Mesendoderm (in vitro differentiated cells): ENCODE data around the gene SLC9C1.

Experiments
- DNase-seq: peaks from one replicate; pipeline ENCODE4 v3.0.0; 2013
- H2AK5ac ChIP-seq: 2 replicates; pipeline ENCODE4 v1.6.1; 2013; ENCODE audit warnings: low read length, inconsistent platforms
- H2BK120ac ChIP-seq: 2 replicates; pipeline ENCODE4 v1.6.1; 2013; ENCODE audit warnings: low read depth, mild to moderate bottlenecking, low read length, moderate library complexity, mixed read lengths
- H2BK15ac ChIP-seq: replicated peaks from 2 replicates; pipeline ENCODE4 v1.6.1; 2013; ENCODE audit warnings: low read depth, mild to moderate bottlenecking, moderate library complexity
- H2BK5ac ChIP-seq: 2 replicates; pipeline ENCODE4 v1.6.1; 2013; ENCODE audit warnings: low read length, inconsistent platforms
- H3K18ac ChIP-seq: 2 replicates; pipeline ENCODE4 v1.6.1; 2013; ENCODE audit warnings: mild to moderate bottlenecking, low read length, mixed read lengths
- H3K23ac ChIP-seq: one replicate; pipeline ENCODE4 v1.6.1; 2013; ENCODE audit warnings: low read length
- H3K27ac ChIP-seq: 2 replicates; pipeline ENCODE4 v1.5.1; 2013; ENCODE audit warnings: low read depth, mild to moderate bottlenecking, inconsistent platforms, low read length, moderate library complexity
- H3K27me3 ChIP-seq: 2 replicates; pipeline ENCODE4 v1.6.1; 2013; ENCODE audit warnings: low read length, control low read depth, mild to moderate bottlenecking, inconsistent platforms; ENCODE audit not compliant: insufficient read depth, poor library complexity
- H3K36me3 ChIP-seq: 2 replicates; pipeline ENCODE4 v1.6.1; 2013; ENCODE audit warnings: low read length, inconsistent platforms; ENCODE audit not compliant: control insufficient read depth, insufficient read depth
- H3K4ac ChIP-seq: one replicate; pipeline ENCODE4 v1.6.1; 2013; ENCODE audit warnings: low read depth, mild to moderate bottlenecking, low read length, moderate library complexity
- H3K4me1 ChIP-seq: 2 replicates; pipeline ENCODE4 v1.6.1; 2013; ENCODE audit warnings: low read depth, low read length, inconsistent platforms; ENCODE audit not compliant: control insufficient read depth
- H3K4me2 ChIP-seq: 2 replicates; pipeline ENCODE4 v1.6.1; 2013; ENCODE audit warnings: low read length
- H3K4me3 ChIP-seq: 2 replicates; pipeline ENCODE4 v1.5.1; 2013; ENCODE audit warnings: mild to moderate bottlenecking, low read length
- H3K56ac ChIP-seq: one replicate; pipeline ENCODE4 v1.6.1; 2013; ENCODE audit warnings: low read length
- H3K79me1 ChIP-seq: 2 replicates; pipeline ENCODE4 v1.6.1; 2013; ENCODE audit warnings: low read length, inconsistent platforms
- H3K79me2 ChIP-seq: 2 replicates; pipeline ENCODE4 v1.6.1; 2013; ENCODE audit warnings: mild to moderate bottlenecking, low read length; ENCODE audit not compliant: control insufficient read depth, insufficient read depth
- H3K9ac ChIP-seq: 2 replicates; pipeline ENCODE4 v1.6.1; 2013; ENCODE audit warnings: low read length, inconsistent platforms
- H4K5ac ChIP-seq: one replicate; pipeline ENCODE4 v1.6.1; 2013; ENCODE audit warnings: low read length
- H4K8ac ChIP-seq: one replicate; pipeline ENCODE4 v1.6.1; 2013; ENCODE audit warnings: low read depth, mild to moderate bottlenecking, control low read depth, low read length, moderate library complexity
- WGBS: extraction: QIAGEN DNeasy Blood & Tissue Kit; methylation state at CpG from one replicate; pipeline ENCODE4 v1.1.7; 2013; ENCODE audit warnings: low lambda C conversion rate, missing lambda C conversion rate; ENCODE audit not compliant: insufficient coverage; ENCODE audit errors: extremely low coverage; 5-methylcytosine and 5-hydroxymethylcytosine counted together

Gene SLC9C1

GRCh38 chr3:112136959-112137693 is 156.9 kb downstream of the SLC9C1 start:
- H3K4me1 ChIP-seq: peaks cover 2% of the 10 kb centered on the region

GRCh38 chr3:112136046-112136445 is 158.0 kb downstream of the SLC9C1 start:
- H3K4ac ChIP-seq: no peak overlapping the region
- no peak overlapping the region for H3K9ac ChIP-seq
- H2BK15ac ChIP-seq: no peak overlapping the region
- no peak overlapping the region for H3K23ac ChIP-seq
- no peaks in the 10 kb centered on the region for H3K27me3 ChIP-seq
- no CpG with 5 or more reads among the region's 1 CpG for WGBS
- H3K4me2 ChIP-seq: no peak overlapping the region
- H4K8ac ChIP-seq: no peak overlapping the region
- no peak overlapping the region for H4K5ac ChIP-seq
- no peak for DNase-seq
- no peak overlapping the region for H3K18ac ChIP-seq
- H2BK5ac ChIP-seq: no peak overlapping the region
- H3K56ac ChIP-seq: no peak overlapping the region
- peaks cover 2% of the 10 kb centered on the region for H3K4me1 ChIP-seq
- H3K36me3 ChIP-seq: no peaks in the 10 kb centered on the region
- H2BK120ac ChIP-seq: no peak overlapping the region
- no peak overlapping the region for H3K27ac ChIP-seq
- no peaks in the 10 kb centered on the region for H3K79me2 ChIP-seq
- H2AK5ac ChIP-seq: no peak overlapping the region
- H3K4me3 ChIP-seq: no peak overlapping the region
- no peaks in the 10 kb centered on the region for H3K79me1 ChIP-seq

More at GRCh38 chr3:112136959-112137693, 156.9 kb downstream of the SLC9C1 start:
- no peak overlapping the region for H3K4me2 ChIP-seq
- no peak overlapping the region for H3K27ac ChIP-seq
- peak; percentile 87 for DNase-seq
- peak overlapping the region; percentile 3 for H2BK15ac ChIP-seq
- no peaks in the 10 kb centered on the region for H3K79me2 ChIP-seq
- H2BK120ac ChIP-seq: no peak overlapping the region
- WGBS: no CpG with 5 or more reads among the region's 5 CpGs
- no peaks in the 10 kb centered on the region for H3K79me1 ChIP-seq
- H3K4me3 ChIP-seq: no peak overlapping the region
- no peak overlapping the region for H3K4ac ChIP-seq
- H3K56ac ChIP-seq: no peak overlapping the region
- H4K5ac ChIP-seq: no peak overlapping the region
- H3K18ac ChIP-seq: no peak overlapping the region
- no peak overlapping the region for H3K23ac ChIP-seq
- H3K36me3 ChIP-seq: no peaks in the 10 kb centered on the region
- no peak overlapping the region for H2AK5ac ChIP-seq
- H3K9ac ChIP-seq: no peak overlapping the region
- H4K8ac ChIP-seq: no peak overlapping the region
- no peaks in the 10 kb centered on the region for H3K27me3 ChIP-seq
- no peak overlapping the region for H2BK5ac ChIP-seq

DNA sequence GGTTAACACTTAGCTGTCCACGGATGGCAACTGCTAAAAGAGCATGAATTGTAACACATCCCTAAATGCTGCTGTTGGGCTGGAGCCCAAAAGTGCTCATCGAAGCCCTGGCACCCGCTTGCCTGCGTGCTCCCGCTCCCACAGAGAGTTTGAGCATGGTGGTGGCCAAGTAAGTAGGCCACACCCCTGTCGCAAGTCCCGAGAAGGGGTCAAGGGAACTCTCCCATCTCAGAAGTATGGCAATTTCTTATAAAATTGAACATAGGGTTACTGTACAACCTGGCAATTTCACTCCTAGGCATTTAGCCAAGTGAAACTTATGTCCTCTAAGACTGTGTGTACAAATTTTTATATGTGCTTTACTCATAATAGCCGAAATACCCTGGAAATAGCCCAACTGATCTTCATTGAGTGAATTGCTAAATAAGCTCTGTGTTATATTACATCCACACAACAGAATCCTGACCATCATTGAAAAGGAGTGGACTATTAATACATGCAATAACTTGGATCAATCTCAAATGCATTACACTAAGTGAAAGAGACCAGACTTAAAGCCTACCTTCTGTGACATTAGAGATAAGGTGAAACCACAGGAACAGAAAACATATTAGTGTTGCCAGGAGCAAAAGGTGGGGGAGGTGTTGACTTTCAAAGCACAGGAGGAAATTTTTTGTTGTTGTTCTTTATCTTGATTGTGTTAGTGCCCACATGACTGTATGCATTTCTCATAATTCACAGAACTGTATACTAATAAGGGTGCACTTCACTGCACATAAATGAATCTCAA is 159.5 kb downstream of the SLC9C1 start:
- Histone ChIP-seq H3K4me1 (peaks cover 2% of the 10 kb centered on the region), H3K23ac (no peak overlapping the region), H3K18ac (no peak overlapping the region), H3K79me2 (no peaks in the 10 kb centered on the region), H3K27me3 (no peaks in the 10 kb centered on the region), H3K4ac (no peak overlapping the region), H3K4me3 (no peak overlapping the region), H2AK5ac (no peak overlapping the region), H3K56ac (no peak overlapping the region), H2BK5ac (no peak overlapping the region), H4K8ac (no peak overlapping the region), H4K5ac (no peak overlapping the region), H3K9ac (no peak overlapping the region), H2BK15ac (no peak overlapping the region), H3K79me1 (no peaks in the 10 kb centered on the region), H3K4me2 (no peak overlapping the region), H3K36me3 (no peaks in the 10 kb centered on the region), H2BK120ac (no peak overlapping the region), H3K27ac (no peak overlapping the region)
- DNase-seq: peak; percentile 40
- WGBS: no CpG with 5 or more reads among the region's 8 CpGs

- Histone ChIP-seq H3K4ac (no peak overlapping the region), H2BK5ac (no peak overlapping the region), H3K18ac (no peak overlapping the region), H3K9ac (no peak overlapping the region), H2BK120ac (no peak overlapping the region), H3K79me2 (no peaks in the 10 kb centered on the region), H4K5ac (no peak overlapping the region), H3K4me3 (no peak overlapping the region), H2AK5ac (no peak overlapping the region), H3K23ac (no peak overlapping the region), H3K4me1 (peaks cover 3% of the 10 kb centered on the region), H3K4me2 (no peak overlapping the region), H3K56ac (no peak overlapping the region), H3K36me3 (no peaks in the 10 kb centered on the region), H3K79me1 (no peaks in the 10 kb centered on the region), H3K27me3 (no peaks in the 10 kb centered on the region), H2BK15ac (no peak overlapping the region), H3K27ac (no peak overlapping the region), H4K8ac (no peak overlapping the region)
- WGBS: no CpG with 5 or more reads among the region's 5 CpGs
- DNase-seq: no peak
Observed at GRCh38 chr3:112133626-112134334, 160.2 kb downstream of the SLC9C1 start.

- no peak within 1 kb of the TSS for H3K23ac ChIP-seq
- no CpG with 5 or more reads among the region's 5 CpGs for WGBS
- no peaks in the 10 kb centered on the region for H3K27me3 ChIP-seq
- no peak within 1 kb of the TSS for H3K4me2 ChIP-seq
- no peak within 1 kb of the TSS for H2BK15ac ChIP-seq
- H2BK120ac ChIP-seq: no peak within 1 kb of the TSS
- no peak within 1 kb of the TSS for H3K18ac ChIP-seq
- no peaks in the 10 kb centered on the region for H3K36me3 ChIP-seq
- H3K79me1 ChIP-seq: no peaks in the 10 kb centered on the region
- H3K4me3 ChIP-seq: no peak within 1 kb of the TSS
- no peak within 1 kb of the TSS for H4K5ac ChIP-seq
- H4K8ac ChIP-seq: no peak within 1 kb of the TSS
- no peak for DNase-seq
- no peak within 1 kb of the TSS for H3K27ac ChIP-seq
- no peak within 1 kb of the TSS for H2AK5ac ChIP-seq
- H2BK5ac ChIP-seq: no peak within 1 kb of the TSS
- H3K9ac ChIP-seq: no peak within 1 kb of the TSS
- no peak within 1 kb of the TSS for H3K4ac ChIP-seq
- no peak within 1 kb of the TSS for H3K56ac ChIP-seq
- no peaks in the 10 kb centered on the region for H3K79me2 ChIP-seq
- H3K4me1 ChIP-seq: peaks cover 4% of the 10 kb centered on the region
Observed at GRCh38 chr3:112132975-112133448, 161.0 kb downstream of the SLC9C1 start, which contains the start of gene GCSAM. TSS of gene GCSAM (minus strand) at chr3:112133248. CDS start at chr3:112133120, 128 bp downstream.
